H7 (cell line): ENCODE measurements around the gene SHMT2. TPM values are rescaled to one million over a fixed set of nuclear protein-coding genes. Genes with fewer than 3 reads are reported as not detected.

ENCODE experiments used
- DNase-seq: peaks from one replicate; pipeline ENCODE4 v3.0.0; 2012
- H3K27me3 ChIP-seq: 2 replicates; pipeline ENCODE4 v1.6.0; 2011; ENCODE audit warnings: mild to moderate bottlenecking, low read length; ENCODE audit not compliant: control insufficient read depth, insufficient read depth
- H3K36me3 ChIP-seq: replicated peaks from 2 replicates; pipeline ENCODE4 v1.5.1; 2011; ENCODE audit warnings: low read length; ENCODE audit not compliant: control insufficient read depth, insufficient read depth
- H3K4me3 ChIP-seq: 2 replicates; pipeline ENCODE4 v1.5.1; 2011; ENCODE audit warnings: low read depth, mild to moderate bottlenecking, control low read depth, low read length, moderate library complexity; ENCODE audit not compliant: insufficient read depth
- total RNA-seq: library from RNA; depleted of rRNA; stranded (reverse); fragments of >200 nt; shearing (Covaris generic); gene quantifications from 2 replicates; pipeline ENCODE4 v1.2.3, GENCODE V29; 2014

Gene SHMT2
- total RNA-seq, 1 experiment from 2014 or later: 399 TPM

DNA sequence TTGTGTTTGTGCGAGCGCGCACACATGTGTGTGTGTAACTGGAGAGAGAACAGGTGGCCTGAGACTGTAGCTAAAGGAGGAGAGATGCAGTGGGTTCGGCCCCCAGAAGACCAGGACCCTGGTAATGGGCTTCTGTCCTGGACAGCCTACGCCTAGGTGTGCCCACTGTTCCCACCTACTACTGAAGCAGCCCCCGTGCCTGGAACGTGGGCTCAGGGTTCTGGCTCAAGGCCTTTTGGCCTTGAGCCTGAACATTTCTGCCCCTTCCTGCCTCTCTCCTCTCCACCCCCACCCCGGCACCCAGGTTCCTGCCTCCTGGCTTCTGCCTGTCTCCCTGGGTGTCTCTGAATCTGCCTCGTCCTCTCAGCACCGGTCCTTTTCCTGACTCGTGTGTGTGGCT, 14.4 kb upstream of the SHMT2 start:
- no peak for DNase-seq
- Histone ChIP-seq H3K36me3 (peaks cover 11% of the 10 kb centered on the region), H3K27me3 (peaks cover 61% of the 10 kb centered on the region), H3K4me3 (no peak overlapping the region)

DNA sequence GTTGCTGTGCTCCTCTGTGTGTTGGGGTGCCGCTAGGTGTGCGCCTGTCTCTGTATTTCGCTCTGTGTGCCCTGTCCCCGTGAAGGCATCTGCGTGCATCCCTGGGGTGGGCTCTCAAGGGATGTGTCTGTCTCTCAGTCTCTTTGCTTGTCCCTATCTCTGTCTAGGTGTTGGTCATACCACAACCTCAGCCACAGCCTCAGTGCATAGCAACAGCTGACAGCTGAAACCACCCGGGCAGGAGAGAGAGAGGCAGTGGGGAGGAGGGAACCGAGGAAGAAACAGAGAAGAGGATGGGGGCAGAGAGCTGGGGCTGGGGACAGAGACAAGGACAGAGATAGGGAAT, 13.9 kb upstream of the SHMT2 start:
- Histone ChIP-seq H3K36me3 (peaks cover 9% of the 10 kb centered on the region), H3K4me3 (no peak overlapping the region), H3K27me3 (peaks cover 66% of the 10 kb centered on the region)
- DNase-seq: no peak

DNA sequence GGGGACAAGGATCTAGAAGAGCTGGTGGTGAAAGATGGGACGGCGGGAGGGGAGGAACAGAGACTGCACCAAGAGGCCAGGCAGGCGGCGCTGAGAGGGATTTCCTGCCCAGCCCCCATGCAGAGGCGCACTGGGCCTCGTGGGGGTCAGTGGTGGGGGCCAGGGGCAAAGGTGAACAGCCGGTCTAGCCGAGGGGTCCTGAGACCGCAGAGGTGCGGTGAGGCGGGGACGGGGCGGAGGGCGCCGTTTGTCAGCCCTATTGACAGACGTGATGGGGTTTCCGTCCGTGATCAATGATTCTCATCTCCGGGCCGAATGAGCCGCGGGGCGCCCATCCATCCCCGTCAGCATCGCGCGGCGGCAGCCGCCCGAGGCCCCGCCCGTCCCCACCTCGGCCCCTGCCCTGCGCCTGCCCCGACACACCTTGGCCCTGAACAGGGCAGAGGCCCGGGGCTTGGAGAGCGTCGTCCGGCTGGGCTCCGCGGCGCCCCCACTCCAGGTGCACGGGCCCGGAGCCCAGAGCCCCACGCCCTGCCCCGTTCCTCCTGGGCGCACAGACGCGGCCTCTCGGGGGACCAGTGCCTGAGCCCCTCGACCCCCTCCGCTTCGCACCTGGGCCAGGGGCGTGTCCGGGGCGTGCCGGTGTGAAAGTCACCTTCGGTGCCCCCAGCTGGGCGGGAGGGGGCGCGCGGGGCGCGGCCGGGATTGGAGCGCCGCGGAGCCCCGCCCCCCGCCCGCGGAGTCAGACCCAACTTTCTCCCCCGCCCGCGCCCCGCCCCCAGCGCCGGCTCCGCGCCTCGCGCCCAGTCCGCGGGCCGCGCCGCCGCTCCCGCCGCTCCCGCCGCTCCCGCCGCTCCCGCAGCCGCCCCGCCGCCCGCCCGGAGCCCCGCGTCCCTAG, 13.2 kb upstream of the SHMT2 start, which contains the start of gene NXPH4:
Gene NXPH4, plus strand, starts transcription at position 781 of the 898 bp plus-strand sequence. CDS start 176 bp downstream, outside the sequence.
- Histone ChIP-seq H3K36me3 (peaks cover 4% of the 10 kb centered on the region), H3K4me3 (peak within 1 kb of the TSS; percentile 48), H3K27me3 (peaks cover 73% of the 10 kb centered on the region)
- DNase-seq: peak; percentile 98

DNA sequence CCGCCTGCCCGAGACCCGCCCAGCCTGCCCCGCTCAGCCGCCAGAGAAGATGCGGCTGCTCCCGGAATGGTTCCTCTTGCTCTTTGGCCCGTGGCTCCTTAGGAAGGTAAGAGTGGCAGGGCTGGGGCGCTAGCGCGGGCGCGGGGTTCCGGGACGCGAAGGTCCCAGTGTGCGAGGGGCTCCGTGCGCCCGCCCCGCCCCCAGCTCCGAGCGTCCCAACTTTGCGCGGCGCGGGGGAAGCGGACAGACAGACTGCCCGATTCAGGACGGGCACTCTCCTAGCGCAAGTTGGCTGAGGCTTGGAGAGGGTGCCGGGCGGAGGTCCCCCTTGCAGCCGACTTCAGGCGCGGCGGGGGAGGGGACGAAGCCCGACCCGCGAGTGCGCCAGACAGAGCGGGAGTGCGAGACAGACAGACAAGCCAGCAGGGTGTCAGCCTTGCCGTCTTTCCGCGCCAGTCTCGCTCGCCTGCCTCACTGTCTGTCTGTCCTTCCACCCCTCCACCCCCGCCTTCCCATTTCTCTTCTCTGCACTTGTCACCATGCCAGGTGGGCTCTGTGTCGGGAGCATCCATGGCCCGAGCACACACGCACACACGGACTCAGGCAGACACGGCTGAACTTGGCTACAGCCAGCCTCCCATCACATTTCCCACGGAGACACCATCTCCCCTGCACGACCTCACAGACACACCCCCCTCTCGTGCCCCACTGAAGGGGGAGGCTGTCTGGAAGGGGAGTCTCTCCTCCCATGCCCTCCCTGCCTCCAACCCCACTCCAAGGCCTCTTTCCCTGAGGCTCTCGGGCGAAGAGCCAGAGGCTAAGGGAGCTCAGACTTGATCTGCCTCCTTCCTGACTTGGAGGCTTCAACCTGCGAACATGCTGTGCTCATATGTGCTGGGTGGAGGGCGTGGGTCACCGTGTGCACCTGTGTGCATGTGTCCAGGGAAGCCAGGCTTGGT, 12.3 kb upstream of the SHMT2 start:
- Histone ChIP-seq H3K27me3 (peaks cover 82% of the 10 kb centered on the region), H3K36me3 (no peaks in the 10 kb centered on the region), H3K4me3 (peak overlapping the region; percentile 48)
- DNase-seq: peak; percentile 81

DNA sequence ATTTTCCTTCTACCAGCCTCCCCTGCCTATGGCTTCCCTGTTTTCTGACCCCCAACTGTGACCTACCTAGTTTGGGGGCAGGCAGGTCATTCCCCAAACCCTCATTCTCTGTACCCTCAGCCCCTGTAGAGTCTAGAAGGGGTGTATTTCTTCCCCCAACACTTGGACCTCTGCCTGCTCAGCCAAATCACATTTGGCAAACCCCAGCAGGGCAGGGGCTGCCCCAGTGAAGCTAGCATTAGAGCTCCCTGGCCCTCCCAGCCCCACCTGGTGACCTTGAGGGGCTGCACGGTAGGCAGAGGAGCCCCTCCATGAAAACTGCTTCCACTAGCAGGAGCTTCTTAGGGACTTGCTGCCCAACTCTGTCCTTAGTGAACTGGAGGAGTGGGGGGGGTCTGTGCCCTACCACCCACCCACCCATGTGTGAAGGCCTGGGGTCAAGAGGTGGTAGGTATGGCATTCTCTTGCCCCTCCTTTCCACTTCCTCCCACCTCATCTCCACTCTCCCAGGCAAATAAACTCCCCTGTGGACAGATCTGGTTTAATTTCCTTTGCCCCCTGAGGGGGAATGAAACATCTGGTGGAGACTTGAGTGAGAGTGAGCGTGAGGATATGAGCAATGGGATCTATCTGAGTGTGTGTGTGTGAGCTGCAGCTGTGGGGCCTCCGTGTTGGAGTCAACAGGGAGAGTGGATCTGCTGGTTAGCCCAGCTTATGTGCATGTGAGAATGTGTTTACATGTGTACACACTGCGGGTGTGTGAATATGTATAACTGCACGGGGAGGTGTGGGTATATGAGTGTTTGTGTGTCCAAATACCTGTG, 11.3 kb upstream of the SHMT2 start:
- Histone ChIP-seq H3K27me3 (peaks cover 92% of the 10 kb centered on the region), H3K36me3 (no peaks in the 10 kb centered on the region), H3K4me3 (no peak overlapping the region)
- DNase-seq: no peak

DNA sequence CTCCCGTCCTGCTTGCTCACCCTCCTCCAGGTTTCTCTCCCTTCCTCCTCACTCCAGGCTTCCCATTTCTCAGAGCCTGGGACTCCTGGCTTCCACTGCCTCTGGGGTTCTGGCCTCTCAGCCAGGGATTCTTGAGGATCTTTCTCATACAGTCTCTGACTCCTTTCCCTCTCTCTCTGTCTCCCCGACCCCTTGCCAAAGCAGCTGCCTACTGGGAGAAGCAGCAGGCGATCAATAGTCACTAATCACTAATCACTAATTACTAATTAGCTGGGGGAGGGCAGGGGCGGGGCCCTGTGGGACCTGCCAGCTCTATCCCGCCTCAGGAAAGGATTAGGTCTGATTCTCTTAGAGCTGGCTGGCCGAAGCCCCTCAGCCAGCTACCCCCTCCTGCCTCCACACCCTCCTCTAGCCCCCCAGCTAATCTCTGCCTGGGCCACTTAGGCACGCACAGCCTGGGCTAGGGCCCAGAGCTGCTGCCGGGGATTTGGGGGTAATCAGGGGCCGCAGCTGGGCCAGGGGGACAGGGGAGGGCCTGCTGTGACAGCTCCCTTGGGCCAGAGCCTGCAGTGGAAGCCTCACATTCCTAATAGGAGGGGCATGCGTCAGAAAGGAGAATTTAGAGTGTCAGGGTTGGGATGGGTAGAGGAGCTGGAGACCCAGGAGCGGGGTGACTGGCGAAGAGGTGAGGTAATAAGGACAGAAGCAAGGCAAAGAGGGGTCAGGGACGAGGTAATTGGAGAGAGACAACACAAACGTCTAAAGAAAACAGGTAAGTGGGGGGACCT, 10.1 kb upstream of the SHMT2 start:
- Histone ChIP-seq H3K4me3 (no peak overlapping the region), H3K36me3 (no peaks in the 10 kb centered on the region), H3K27me3 (peaks cover 97% of the 10 kb centered on the region)
- DNase-seq: no peak

DNA sequence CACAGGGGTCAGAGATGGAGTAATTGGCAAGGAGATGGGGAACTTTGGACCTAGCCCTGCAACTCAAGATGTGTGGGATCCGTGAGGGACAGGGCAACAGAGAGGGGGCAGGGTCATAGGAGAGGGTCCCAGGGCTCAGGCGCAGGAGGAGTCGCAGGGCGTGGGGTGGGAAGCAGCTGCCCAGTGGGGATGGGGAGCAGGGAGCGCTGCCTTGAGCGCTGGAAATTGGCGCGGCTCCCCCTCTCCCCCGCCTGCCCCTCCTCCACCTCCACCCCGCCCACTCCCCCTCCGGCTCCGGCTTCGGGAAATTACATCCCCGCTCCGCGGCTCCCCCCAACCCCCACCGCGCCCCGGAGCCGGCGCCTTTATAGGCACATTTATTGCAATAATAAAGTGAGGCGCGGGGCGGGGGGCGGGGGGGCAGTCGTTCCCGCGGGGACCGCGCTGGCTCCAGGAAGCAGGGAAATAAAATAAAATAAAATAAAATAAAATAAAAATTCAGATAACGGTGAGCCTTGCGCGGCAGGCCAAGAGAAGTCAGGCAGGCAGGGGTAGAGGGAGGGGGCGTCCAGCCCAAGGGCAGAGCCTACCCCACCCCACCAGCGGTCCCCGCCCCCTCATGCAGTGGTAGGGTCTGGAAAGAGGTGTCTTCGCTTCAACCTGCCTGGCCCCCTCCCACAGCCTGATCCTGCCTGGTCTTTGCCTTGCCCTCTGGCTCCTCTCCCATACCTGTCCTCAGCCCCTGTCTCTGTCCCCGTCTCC, 9.3 kb upstream of the SHMT2 start:
- no peaks in the 10 kb centered on the region for H3K36me3 ChIP-seq
- DNase-seq: peak; percentile 89
- no peak overlapping the region for H3K4me3 ChIP-seq
- peaks cover 97% of the 10 kb centered on the region for H3K27me3 ChIP-seq

DNA sequence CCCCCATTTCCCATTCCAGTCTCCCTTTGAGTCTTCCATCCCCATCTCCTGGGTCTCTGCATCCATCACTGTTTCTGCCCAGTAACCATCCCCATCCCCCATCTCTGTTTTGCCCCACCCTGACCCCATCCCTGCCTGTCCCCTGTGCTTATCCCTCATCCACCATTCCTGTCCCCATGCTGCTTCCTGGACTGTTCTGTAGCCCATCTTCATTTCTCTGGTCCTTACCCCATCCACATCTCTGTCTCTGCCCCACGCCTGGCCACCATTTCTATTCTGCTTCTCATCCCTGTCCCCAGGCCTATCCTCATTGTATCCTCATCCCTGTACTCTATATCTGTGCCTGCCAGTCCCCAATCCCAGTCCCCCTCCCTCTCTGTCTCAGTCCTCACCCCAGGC, 8.7 kb upstream of the SHMT2 start:
- peaks cover 97% of the 10 kb centered on the region for H3K27me3 ChIP-seq
- no peak for DNase-seq
- no peaks in the 10 kb centered on the region for H3K36me3 ChIP-seq
- no peak overlapping the region for H3K4me3 ChIP-seq

DNA sequence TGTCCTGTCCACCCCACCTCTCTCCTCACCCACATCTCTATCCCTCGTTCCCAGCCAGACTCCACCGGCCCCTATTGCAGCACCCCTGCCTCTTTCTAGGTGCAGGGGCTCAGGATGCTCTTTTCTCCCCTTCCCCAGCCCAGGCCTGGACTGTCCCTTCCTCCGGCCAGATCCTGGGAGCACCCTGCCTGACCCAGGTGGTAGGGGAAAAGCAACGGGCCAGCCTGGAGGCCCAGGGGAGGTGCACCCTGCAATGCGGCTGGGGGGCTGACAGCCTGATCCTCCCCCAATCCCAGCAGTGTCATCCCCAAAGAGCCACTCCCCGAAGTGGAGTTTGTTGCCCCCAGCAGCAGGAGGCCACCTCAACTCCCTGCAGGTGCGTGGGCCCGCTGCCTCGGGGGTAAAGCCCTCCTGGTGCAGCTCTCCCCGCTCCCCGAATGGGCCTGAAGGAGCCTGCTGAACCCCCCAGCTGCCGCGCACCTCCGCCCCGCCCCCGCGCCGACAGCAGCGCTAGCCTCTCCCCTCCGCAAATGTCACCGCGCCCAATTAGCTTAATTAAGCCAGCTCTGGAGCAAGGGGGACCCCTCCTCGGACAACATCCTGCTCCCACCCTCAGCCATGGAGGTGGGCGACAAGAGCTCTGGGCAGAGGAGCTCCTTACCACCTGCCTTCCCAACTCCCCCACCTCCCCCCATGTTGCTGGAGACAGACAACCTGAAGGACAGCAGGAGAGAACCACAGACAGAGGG, 8.2 kb upstream of the SHMT2 start:
- Histone ChIP-seq H3K36me3 (no peaks in the 10 kb centered on the region), H3K27me3 (peaks cover 97% of the 10 kb centered on the region), H3K4me3 (0 out of 2 replicates have a peak overlapping the region, but pooled peaks have one; percentile 4)
- no peak for DNase-seq

DNA sequence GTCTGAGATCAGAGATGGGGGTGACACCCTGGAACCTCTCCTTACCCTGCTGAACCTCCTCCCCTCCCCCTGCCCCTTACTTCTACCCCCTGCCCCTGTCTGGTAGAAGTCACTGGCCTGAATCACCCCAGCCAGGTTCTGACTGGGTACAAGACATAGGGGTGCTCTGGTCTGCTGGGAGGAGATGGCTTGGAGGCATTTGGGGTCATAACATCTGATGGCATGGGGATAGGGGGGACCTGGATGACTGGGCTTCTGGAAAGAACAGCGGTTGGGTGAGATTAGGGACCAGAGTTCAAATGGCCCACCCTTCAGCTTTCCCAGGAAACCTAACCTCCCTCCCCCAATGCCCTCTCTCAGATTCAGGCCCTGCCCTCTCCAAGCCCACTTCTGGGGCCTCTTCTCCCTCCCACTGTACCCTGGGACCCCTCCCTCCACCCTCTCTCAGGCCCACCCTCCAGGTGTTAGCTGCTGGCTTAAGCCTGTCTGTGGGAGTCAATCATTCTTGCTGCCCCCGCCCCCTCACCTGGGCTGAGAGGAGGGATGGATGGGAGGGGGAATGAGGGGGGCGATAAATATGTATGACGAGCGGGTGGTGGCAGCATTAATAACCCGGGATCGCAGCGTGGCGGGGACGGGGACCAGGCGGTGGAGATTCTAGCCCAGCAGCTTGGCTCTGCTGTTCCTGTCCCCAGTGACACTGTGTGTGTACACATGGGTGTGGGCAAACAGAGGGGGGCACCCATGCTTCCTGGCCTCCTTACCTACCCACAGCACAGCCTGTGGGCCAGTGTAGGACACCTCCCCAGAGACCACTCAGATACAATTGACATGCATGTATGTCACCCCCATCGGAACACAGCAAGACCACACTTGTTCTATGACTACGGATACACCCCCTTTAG, 7.0 kb upstream of the SHMT2 start:
- Histone ChIP-seq H3K36me3 (no peaks in the 10 kb centered on the region), H3K27me3 (peaks cover 95% of the 10 kb centered on the region), H3K4me3 (no peak overlapping the region)
- no peak for DNase-seq

DNA sequence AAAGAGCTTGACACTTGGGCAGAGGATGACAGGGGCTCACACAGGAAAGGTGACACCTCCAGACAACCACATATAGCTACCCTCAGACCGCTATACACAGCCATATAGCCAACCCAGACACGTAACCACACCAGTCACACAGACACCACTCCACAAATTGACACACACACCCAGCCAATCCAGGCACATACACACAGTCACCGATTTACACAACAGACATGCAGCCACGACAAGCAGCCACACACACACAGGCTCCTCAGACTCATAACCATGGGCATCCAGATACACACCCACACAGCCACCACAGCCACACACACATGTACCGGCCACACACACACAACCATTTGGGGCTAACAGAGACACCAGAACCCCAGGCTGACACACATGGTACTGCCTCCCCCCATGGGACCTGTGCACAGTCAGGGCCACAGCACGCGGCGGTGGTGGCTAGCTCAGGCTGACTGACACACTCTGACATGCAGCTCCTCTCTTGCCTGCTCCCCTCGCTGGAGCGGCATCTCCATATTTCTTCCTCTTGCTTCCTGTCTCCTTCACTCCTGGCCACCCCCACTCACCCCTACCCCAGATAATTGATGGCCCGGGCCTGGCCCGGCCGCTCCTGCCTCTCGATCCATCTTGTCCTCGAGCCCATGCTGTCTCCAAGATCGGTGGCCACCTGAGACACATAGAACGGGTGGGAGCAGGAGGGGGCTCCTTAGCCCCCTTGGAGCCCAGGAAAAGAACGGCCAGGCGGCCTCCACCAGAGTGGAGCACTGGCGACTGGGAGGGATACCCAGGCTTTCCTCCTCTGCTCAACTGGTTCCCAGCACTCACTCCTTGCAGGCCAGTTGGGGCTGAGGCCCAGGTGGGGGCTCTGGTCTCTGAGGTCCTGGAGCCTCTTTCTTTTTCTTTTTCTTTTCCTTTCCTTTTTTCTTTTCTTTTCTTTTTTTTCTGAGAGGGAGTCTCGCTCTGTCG, 6.0 kb upstream of the SHMT2 start:
- Histone ChIP-seq H3K36me3 (no peaks in the 10 kb centered on the region), H3K27me3 (peaks cover 89% of the 10 kb centered on the region), H3K4me3 (no peak overlapping the region)
- no peak for DNase-seq
